Activated CD8-positive, alpha-beta memory T cell treated with anti-CD3 and anti-CD28 coated beads, Interleukin-2, amount 50 U/mL, for 24 hours (primary cell): ENCODE data around the gene ATE1.
"Not testable (repeated sequence)": the region's sequence is repeated elsewhere in the genome, so short reads cannot be mapped to it uniquely, and the experiment has no call there.

Experiments
- DNase-seq: peaks from one replicate; pipeline ENCODE4 v3.0.0-alpha.2; 2020; ENCODE audit errors: extremely low read depth

The ATE1 gene

DNA sequence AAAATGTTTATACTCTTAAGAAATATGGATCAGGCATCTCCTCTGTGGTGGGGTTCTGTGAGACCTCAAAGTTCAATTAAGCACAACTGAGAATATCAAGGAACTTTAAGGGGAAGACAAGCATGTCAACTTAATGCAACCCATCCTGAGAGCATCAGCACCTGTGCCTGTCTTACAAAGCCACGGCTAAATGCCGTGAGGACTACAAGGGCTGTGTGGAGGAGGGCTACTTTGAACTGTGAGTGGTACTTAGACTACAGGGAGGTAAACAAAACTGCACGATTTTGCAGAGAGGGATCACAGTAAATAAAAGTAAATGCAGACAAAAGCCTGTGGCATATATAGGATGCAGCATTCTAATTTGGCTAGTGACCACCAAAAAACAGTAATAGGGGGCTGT lies 139.1 kb downstream of the ATE1 start:
- DNase-seq, result no peak

DNA sequence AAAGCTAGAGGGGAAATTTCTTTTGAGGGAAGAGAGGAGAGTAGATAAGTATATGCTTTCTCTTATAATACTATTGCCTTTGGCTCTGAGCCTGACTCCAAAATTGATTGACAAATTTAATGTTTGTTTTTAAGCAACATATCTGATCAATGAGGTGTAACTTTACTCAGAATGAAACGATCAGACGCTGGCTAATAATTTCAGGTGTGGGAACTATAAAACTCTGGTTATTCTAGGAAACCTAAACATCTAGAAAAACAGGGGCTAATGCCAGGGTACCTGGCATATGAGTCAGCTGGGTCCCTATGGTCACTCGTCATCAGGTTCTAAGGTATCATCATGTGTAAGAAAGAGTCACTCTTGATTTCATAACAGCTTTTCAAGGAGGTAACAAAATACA lies 139.7 kb downstream of the ATE1 start:
- no peak for DNase-seq

DNA sequence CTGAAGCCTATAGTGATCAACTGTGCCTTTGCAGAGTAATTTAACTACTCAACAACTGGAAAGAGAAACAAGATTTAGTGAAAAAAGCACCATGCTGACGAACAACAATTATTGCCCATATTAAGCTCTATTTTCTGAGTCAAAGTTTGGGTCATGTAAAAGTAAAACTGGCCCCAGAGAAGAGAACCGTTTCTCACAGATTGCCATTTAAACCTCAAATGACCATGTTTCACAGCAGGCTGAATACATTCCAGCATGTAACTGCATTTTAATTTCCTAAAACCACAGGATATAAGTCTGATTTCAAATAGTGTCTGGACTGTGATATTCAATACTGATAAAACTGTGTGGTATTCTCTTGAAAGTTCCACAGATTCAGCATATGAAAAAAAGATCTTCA lies 140.7 kb downstream of the ATE1 start:
- no peak for DNase-seq

DNA sequence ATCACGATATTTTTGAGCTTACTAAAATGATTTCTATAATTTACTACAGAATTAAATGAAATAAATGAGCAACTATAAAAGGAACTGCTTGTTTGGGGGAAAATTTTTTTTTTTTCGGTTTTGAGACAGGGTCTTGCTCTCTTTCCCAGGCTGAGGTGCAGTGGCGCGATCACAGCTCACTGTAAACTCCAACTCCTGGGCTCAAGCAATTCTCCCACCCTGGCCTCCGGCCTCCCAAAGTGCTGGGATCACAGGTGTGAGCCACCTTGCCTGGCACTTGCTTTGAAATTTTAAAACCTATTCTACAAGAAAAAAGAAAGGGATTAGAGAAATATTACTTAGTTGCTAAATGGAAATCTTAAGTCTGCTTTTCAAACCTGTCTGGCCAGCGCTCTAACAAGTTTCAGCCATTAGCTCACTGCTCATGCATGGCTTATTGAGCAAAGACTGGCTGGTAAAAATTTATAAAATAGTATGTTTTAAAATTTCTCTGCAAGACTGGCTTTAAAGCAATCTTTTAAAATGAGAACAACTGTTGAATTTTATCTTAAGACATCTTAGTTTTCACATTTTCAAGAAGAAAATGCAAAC lies 144.0 kb downstream of the ATE1 start:
- no peak for DNase-seq

DNA sequence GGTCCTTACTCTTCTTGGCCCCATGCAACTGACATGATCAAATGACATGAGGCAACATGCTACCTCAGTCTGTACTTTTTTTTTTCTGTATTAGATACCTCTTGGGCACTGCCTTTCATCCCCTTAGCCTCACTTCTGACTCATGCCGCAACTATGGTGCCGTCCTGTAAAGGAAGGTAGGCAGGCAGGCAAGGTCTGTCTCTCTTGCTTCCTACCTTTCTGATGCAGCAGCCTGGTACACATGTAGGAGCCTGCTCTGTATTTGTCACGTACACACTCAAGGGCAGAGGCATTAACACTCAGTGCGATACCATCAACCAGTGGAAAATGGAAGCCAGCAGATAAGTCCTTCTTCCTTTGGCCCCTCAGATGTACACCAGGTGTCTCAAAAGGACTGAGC lies 146.7 kb downstream of the ATE1 start:
- no peak for DNase-seq

DNA sequence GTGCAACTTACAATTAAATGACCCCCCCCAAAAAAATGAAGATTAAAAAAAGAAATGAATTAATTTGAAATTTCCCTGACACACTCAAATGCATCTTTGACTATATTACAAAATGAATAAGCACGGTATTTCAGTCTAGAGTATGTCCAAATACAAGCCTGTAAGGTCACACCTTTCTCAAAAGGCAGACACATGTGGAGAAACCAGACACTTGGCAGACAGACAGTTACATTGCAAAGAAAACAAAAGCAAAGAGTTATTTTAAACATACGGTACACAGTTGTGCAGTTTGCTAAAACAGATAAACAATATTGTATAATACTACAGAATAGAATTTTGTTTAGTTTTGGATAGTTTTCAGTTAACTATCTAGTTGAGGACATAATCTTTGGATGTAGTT lies 153.0 kb downstream of the ATE1 start:
- DNase-seq, result no peak

DNA sequence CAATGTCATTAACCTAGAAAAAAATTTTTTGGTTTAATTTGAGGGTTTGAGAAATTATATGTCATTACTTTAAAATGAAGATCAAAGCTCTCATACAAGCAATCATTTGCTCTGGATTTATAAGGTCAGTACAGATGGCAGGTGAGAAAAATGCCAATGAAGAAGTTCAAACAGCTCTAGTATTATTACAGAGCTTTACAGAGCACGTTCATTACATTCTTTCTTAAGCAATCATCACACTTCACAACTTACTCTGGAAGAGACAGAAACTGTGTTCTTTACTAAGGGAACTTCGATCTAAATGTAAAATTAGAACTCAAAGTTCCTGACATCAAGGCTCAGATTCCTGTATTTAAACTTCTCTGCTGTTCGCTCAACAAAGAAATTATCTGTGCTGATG lies 153.4 kb downstream of the ATE1 start:
- no peak for DNase-seq

DNA sequence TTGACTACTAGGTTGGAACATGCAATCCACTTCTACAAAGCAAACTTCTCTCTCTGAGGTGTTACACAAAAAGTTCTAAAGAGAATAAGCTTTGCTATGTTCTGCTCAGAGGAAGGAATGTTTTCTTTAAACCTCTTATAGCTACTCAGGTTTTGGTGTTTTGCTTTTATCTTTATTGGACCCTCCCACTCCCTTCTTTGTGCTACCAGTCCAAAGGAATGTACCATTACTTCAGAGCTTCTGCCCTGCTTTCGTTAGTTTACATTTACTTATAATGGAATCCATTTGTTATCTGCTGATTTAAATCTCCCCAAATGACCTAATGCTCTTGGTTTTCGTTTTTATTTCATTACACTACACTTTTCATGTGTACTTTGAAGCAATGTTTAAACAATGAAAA lies 154.9 kb downstream of the ATE1 start:
- no peak for DNase-seq

DNA sequence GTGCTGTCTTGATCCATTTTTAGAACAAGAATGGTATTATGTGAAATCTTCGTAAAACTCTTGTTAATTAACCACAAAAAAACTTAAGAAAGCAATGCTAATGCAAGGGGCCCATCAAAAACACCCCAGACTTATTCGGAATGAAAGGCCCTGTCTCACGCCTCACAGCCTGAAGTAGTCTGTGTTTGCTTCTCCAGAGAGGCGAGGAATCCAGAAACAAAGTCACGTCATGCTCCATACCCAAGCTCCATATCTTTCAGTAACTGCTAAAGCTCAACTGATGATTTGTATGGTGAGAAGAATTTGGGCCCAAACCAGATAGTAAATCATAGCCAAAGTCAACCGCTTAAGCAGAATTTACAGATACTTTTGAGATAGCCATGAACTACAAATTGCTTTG lies 155.4 kb downstream of the ATE1 start:
- DNase-seq, result no peak

DNA sequence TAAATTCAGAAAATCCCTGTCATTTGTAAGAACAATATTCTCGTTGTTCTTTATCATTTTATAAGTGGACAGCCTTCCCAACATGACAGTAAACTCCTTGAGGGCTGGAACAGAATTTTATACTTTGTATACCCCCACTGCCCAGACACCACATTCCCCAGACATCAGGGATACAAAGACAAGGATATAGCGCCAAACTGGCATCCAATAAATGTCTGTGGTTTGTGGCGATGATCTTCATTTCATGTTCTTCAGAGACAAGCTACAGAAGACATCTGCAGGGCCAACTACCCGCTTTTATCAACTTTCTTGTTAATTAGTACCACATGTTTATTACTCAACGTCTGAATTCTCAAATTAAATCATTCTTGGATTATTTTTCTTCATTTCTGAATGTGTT lies 155.9 kb downstream of the ATE1 start:
- no peak for DNase-seq

DNA sequence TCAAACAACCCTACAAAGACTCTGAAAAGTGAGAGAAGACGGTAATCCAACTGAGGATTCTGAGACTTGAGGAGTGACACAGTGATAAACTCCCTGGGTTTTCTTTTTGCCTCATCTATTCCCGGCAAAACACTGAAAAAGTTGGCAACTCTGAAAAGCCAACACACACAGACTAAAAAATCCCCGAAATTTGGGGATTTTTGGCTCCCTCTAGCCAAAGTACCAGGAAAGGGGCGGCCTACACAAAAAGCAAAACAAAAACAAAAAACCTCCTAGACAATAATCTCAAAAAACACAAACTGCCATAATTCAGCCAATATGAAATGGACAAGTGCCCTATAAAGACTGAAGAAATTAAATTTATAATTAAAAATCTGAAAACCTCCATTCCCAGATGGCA lies 161.4 kb downstream of the ATE1 start:
- DNase-seq, result no peak

DNA sequence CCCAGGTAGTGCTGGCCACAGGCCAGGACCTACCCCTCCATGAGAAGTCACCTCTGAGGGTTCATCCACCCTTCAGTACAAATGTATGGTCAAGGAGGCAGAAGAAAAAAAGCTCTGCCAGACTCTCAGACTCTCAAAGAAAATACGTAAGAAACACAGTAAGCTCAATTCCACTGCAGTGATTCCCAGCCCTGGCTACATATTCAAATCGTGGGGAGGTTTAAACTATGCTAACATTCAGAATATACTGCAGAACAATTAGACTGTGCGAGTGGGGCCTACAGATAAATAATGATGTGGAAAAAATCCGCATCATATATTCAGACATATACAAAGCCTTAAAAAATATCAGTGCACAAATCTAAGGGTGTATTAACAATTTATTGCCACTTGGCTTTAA lies 162.6 kb downstream of the ATE1 start:
- no peak for DNase-seq

DNA sequence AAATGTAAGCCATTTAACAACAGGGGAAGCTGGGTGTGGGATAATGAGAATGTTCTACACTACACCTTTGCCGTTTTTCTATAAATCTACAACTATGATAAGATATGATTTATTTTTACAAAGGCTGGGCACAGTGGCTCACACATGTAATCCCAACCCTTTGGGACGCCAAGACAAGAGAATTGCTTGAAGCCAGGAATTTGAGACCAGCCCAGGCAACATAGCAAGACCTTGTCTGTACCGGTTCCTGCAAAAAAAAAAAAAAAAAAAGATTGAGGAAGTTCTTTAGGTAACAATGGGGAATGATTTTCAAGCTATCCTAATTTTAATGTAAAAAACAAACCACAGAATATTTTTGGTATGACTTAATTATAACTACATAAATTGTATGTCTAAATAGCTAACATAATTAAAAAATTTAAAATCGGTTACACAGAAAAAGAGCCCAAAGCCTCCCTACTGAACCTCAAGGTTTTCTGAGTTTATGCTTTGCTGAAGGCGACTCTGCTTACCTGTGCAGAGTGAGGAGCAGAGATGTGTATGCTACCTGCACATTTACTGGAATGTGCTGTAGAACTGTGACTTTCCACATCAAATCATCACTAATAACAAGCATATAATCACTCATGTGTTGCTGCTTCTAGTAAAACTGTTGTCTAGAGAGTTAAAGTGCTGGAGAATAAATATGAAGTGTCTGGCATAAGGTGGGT lies 163.4 kb downstream of the ATE1 start:
- no peak for DNase-seq

DNA sequence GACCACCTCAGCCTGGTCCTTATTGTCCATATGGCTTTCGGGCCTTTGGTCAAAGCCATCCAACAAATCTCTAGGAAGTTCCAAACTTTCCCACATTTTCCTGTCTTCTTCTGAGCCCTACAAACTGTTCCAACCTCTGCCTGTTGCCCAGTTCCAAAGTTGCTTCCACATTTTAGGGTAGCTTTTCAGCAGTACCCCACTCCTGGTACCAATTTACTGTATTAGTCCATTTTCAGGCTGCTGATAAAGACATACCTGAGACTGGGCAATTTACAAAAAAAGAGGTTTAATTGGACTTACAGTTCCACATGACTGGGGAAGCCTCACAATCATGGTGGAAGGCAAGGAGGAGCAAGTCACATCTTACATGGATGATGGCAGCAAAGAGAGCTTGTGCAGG lies 170.6 kb downstream of the ATE1 start:
- not testable (repeated sequence) for DNase-seq

DNA sequence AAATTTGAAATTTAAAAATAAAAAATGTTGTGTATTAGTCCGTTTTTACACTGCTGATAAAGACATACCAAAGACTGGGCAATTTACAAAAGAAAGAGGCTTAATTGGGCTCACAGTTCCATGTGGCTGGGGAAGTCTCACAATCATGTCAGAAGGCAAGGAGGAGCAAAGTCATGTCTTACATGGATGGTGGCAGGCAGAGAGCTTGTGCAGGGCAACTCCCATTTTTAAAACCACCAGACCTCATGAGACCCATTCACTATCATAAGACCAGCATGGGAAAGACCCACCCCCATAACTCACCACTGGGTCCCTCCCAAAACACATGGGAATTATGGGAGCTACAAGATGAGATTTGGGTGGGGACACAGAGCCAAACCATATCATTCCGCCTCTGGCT lies 172.3 kb downstream of the ATE1 start:
- DNase-seq, result not testable (repeated sequence)

DNA sequence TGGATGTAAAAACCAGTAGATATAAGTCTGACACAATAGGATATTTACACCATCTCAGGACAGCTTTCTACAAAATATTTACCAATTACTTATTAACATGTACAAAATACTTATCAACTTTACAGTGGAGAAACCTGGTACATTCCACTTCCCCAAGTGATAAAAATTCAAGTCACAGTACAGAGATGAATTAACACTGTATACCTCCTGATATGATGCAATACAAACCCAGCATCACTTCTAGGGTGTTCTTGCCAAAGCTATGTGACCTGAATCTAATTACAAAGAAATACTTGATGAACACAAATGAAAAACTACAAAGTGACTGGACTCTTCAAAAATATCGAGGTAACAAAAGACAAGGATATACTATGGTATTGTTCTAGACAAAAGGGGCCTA lies 173.2 kb downstream of the ATE1 start:
- no peak for DNase-seq

DNA sequence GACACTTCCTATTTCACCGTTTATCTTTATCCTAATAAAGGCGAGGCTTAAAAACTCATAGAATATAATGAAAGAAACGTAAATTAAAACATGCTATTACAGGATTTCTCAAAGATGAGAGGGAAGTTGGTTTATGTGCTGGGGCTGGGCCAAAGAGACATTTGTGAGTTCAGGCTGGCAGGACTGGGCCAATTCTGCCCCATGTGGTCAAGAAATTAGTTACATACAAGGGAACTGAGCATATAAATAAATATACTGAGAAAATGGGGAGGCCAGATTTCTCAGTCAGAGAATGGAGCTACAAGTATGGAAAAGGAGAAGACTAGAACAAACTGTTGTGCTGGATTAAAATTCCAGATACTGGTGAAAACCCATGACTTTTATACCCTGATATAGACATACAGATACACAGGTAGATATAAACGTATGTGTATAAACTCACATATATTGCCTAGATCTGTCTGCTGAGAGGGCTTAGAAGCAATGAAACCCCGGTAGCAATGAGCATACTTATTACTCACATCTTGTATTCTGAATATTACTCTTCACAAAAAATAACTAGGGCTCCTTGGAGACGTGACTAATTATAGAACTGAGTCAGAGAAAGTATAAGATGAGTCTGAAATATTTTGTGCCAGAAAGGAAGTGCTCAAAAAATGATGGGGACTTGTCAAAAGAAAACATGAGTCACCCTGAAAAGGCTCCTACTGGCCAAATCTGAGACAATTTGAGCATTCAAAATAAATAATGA lies 173.9 kb downstream of the ATE1 start:
- no peak for DNase-seq

DNA sequence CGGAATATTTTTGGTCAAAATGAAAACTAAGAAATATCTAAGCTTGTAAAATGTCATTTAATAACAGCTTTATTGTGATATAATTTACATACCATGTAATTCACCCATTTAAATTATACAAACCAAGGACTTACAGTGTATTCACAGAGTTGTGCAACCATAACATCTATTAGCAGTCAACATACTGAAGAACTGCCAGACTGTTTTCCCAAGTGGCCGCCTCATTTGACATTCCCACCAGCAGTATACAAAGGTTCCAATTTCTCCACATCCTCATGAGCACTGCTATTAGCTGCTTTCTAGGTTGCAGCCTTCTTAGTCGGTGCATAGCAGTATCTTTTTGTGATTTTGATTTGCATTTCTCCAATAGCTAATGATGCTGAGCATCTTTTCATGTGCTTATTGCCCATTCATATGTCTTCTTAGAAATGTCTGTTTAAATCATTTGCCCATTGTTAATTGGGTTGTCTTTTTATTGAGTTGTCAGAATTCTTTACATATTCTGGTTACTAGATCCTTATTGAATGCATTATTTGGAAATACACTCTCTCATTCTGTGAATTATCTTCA lies 176.6 kb downstream of the ATE1 start:
- DNase-seq, result no peak

DNA sequence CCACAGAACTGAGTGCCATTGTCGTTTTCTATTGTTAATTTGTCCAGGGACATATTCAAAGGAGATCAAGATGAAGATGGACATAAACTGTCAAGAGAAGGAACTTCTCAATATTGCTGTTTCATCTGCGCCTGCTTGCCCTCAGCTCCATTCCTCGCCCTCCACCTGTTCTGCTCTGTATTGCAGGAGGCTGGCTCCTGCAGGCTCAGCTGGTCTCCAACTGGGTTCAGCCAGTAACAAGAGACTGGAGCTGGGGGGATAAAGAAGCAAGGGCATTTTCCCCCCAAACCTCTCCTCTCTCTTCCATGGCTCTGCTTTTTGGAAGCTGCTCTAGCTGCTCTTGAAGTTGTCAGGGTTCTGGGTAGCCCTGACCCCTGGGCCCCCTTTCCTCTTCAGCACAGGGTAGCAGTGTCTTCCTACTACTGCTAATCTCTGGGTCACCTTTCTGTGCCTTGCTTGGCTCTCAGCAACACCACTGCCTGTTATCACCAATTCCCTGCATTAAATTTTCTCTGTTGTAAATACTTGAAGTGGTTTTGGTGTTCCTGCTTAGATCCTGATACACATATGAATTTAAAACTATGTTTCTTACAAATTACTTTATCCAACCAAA lies 180.6 kb downstream of the ATE1 start:
- no peak for DNase-seq

DNA sequence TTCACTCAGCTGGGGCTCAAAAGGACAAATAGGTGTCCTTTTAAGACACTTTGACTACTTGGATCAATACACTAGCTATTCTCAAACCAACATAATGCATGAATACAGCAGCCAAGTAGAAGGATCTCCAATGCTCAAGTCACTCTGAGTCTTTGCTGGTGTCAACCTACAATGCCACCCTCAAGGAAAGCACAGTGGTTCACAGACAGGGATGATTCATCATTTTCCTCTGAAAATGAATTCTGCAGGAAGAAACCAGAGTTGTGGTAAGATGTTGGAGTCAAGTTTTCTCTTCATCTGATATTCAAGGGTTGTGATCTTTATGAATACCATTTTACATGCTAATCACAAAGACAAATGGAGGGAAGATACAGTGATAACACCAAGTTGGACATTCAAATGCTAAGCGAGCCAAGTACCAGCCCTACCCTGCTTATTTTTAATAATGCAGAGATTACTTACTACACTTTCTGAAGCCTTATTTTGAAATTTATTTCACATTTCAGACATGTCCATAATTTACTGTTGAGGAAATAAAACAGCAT lies 186.5 kb downstream of the ATE1 start:
- DNase-seq, result no peak

DNA sequence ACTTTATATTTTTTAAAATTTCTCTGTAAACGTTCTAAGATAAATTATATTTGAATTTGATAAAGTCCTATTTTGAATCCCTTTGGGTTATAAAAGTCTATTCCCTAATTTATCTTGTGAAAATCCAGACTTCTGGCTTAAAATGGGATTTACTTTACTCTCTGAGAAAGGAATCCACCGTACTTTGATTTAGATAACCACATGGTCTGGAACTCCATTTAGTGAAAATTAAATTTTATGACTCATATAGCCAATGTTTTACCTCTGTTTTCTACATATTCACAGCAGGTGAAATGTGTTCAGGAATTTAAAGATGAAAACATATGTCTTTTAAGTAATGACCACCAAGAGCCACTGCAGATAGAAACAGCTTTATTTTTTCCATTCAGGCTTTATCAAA lies 187.8 kb downstream of the ATE1 start:
- no peak for DNase-seq

DNA sequence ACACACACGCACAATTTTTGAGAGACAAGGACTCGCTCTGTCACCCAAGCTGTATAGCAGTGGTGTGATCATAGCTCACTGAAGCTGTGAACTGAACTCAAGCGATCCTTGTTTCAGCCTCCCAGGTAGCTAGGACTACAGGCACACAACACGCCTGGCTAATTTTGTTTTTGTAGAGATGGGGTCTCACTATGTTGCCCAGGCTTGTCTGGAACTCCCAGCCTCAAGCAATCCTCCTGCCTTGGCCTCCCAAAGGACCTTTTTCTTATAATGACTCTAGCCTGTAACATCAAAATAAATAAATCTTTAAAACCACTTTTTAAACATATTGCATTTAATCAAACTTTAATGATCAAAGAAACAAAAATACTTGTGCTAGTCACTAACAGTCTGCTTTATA lies 188.7 kb downstream of the ATE1 start:
- no peak for DNase-seq
